KBM-7 (cell line): ENCODE measurements around the gene MARK1.
"Not testable (repeated sequence)": the region's sequence is repeated elsewhere in the genome, so short reads cannot be mapped to it uniquely, and the experiment has no call there.

Experiments
- DNase-seq: peaks from one replicate; pipeline ENCODE4 v3.0.0-alpha.2; 2015
- in situ Hi-C: fragments of 300-500 bp; cut with MboI; formaldehyde crosslinking; loops from 2 replicates; pipeline ENCODE4 v1.14.3; 2020; ENCODE audit warnings: low sequenced_read_pairs, low pct_unique_long_range_greater_than_20kb, mixed read lengths

MARK1 gene

GRCh38 chr1:220594356-220594755 is 66.4 kb downstream of the MARK1 start:
- in situ Hi-C loops: no loop called here
- DNase-seq: no peak

- in situ Hi-C loops: no loop called here
- DNase-seq: no peak
Measured at GRCh38 chr1:220595179-220595578, 67.2 kb downstream of the MARK1 start.

- no peak for DNase-seq
- in situ Hi-C loops: no loop called here
Measured at GRCh38 chr1:220604926-220605325, 77.0 kb downstream of the MARK1 start.

DNA sequence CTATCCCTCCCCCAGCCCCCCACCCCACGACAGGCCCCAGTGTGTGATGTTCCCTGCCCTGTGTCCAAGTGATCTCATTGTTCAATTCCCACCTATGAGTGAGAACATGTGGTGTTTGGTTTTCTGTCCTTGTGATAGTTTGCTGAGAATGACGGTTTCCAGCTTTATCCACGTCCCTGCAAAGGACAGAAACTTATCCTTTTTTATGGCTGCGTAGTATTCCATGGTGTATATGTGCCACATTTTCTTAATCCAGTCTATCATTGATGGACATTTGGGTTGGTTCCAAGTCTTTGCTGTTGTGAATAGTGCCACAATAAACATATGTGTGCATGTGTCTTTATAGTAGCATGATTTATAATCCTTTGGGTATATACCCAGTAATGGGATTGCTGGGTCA is 77.7 kb downstream of the MARK1 start:
- in situ Hi-C loops, DNase-seq: not testable (repeated sequence)

- in situ Hi-C loops, DNase-seq: not testable (repeated sequence)
Measured at GRCh38 chr1:220611100-220611499, 83.2 kb downstream of the MARK1 start.

GRCh38 chr1:220616836-220617235 is 88.9 kb downstream of the MARK1 start:
- no peak for DNase-seq
- in situ Hi-C loops: no loop called here

GRCh38 chr1:220628431-220628830 is 100.5 kb downstream of the MARK1 start:
- in situ Hi-C loops: no loop called here
- no peak for DNase-seq

DNA sequence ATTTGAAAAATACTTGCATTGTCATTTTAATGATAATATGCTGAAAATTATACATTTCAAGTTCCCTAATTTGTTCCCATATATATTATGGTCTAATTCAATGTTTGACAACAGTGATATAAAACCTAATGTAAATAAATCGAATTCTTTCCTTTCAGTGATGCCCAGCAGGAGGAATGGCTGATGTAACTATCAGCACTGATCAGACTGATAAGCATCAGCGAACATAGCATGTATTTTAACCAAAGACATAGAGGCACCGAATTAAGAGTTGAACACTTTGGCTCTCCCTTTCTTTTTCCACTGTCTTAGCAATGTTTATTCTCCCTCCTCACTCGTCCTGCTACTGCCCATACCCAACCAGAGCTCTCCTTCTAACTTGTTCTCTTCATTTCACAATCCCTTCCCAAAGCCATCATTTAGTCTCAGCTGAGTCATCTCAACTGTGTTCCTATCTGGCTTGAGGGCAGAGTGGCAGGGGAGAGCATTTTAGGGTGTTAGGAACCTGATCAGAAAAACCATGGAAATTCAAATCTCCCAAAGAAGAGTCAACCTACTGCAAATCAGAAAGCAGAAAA is 103.4 kb downstream of the MARK1 start:
- in situ Hi-C loops: no loop called here
- DNase-seq: no peak

GRCh38 chr1:220637759-220638158 is 109.8 kb downstream of the MARK1 start:
- DNase-seq: no peak
- in situ Hi-C loops: no loop called here

GRCh38 chr1:220642285-220642684 is 114.3 kb downstream of the MARK1 start:
- in situ Hi-C loops: no loop called here
- no peak for DNase-seq

GRCh38 chr1:220652995-220653394 is 125.1 kb downstream of the MARK1 start:
- DNase-seq: no peak
- in situ Hi-C loops: no loop called here

- no peak for DNase-seq
- in situ Hi-C loops: no loop called here
Measured at GRCh38 chr1:220655509-220655908, 127.6 kb downstream of the MARK1 start.

GRCh38 chr1:220655961-220656740 is 128.2 kb downstream of the MARK1 start:
- in situ Hi-C loops: no loop called here

GRCh38 chr1:220666349-220666748 is 138.4 kb downstream of the MARK1 start:
- DNase-seq: no peak
- in situ Hi-C loops: no loop called here

More at GRCh38 chr1:220655961-220656740, 128.2 kb downstream of the MARK1 start:
- no peak for DNase-seq

- in situ Hi-C loops: no loop called here
Measured at GRCh38 chr1:220669005-220669404, 141.1 kb downstream of the MARK1 start.

GRCh38 chr1:220670365-220670764 is 142.4 kb downstream of the MARK1 start:
- in situ Hi-C loops: no loop called here
- DNase-seq: no peak

More at GRCh38 chr1:220669005-220669404, 141.1 kb downstream of the MARK1 start:
- no peak for DNase-seq

GRCh38 chr1:220673921-220674320 is 146.0 kb downstream of the MARK1 start:
- in situ Hi-C loops: no loop called here
- no peak for DNase-seq

- DNase-seq: no peak
- in situ Hi-C loops: no loop called here
Measured at GRCh38 chr1:220677251-220677650, 149.3 kb downstream of the MARK1 start.

DNA sequence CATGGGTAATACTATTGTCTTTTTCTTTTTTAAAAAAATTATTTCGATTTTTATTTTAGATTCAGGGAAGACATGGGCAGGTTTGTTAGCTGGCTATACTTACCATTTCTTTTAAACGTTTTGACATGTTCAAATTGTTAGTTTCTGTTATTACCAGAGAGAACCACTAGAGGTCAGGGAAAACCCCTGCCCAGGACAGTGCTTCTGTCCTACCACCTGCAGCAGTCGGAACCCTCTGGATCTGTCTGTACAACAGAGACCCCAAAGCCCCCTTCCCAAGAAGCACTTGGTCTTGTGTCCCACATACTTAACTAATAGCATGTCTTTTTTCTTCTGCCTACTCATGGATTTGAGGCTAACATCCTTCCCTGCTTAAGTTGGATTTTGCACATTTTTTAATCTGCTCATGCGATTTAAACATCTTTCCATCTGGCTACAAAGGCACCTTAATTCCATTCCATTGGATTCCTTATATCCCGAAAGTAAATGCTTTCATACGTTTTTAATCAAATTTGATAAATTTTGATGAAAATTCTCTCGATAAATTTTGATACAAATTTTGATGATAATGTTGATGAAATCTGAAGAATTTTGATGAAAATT is 152.2 kb downstream of the MARK1 start:
- in situ Hi-C loops: no loop called here

DNA sequence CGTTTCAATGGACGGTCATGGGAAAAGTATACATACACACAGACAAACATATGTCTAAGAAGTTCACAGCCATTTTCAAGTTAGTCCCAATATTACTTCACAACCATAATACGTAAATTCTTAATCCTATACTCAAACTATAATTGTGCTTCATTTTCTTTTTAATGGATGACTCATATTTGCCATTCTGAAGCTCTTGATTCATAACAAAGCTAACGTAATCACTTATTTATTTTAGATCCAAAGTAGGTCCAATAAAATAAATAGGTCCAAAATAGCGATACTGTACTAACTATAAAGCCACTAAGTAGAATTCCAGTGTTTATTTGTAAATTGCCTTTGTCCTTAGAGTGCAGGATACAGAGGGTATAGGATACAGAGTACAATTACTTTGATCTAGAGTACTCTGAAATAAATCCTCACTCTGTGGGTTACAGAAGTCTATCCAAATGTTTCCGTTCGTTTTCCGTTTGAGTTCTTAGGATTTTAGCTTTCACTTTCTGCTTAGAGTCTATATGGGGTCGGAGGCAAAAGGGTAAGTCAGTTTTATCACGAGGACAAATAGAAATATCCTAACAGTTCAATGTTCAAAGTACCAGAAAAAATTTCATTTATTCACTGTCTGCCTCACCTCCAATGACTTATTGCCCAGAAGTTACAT is 153.4 kb downstream of the MARK1 start:
- no peak for DNase-seq
- in situ Hi-C loops: no loop called here

More for the DNA sequence above, 152.2 kb downstream of the MARK1 start:
- DNase-seq: peak; percentile 58
